Measurements from ENCODE around the gene ANKRD55. TPM values are rescaled to one million over a fixed set of nuclear protein-coding genes. Genes with fewer than 3 reads are reported as not detected.
"Not testable (repeated sequence)": the region's sequence is repeated elsewhere in the genome, so short reads cannot be mapped to it uniquely, and the experiment has no call there.

ANKRD55 gene
- total and polyA plus RNA-seq, 12 donors, result 0.01 to 0.72 TPM; not detected in 10

GRCh38 chr5:56230576-56230975, 2.6 kb downstream of the ANKRD55 start:
- H3K27ac ChIP-seq, result no peak overlapping the region
- intact Hi-C loops (cut with DNase I), result no loop called here
- no peaks in the 10 kb centered on the region for H3K36me3 ChIP-seq
- peaks cover 0 to 17% (median 0%) of the 10 kb centered on the region in 7 donors for H3K27me3 ChIP-seq
- DNase-seq, result no peak
- no peak for ATAC-seq
- no peaks in the 10 kb centered on the region for H3K4me1 ChIP-seq
- H3K9me3 ChIP-seq, result peaks cover 0 to 7% (median 0%) of the 10 kb centered on the region in 11 donors
- no peak for TF ChIP-seq CTCF (IDR thresholded peaks at IDR 0.05)
- H3K4me3 ChIP-seq, result no peak overlapping the region

- WGBS, 2 donors, result 73 to 74% methylated on average over 7 of the region's 7 CpGs
- intact Hi-C loops (cut with DNase I), result no loop called here
These were observed 4.0 kb downstream of the ANKRD55 start for GRCh38 chr5:56229111-56229510.

GRCh38 chr5:56228631-56229030, 4.5 kb downstream of the ANKRD55 start:
- ATAC-seq, result no peak
- DNase-seq, result no peak
- intact Hi-C loops (cut with DNase I), result no loop called here
- H3K9me3 ChIP-seq, result peaks cover 0 to 8% (median 0%) of the 10 kb centered on the region in 11 donors
- no peaks in the 10 kb centered on the region for H3K36me3 ChIP-seq
- no peak overlapping the region for H3K4me3 ChIP-seq
- H3K27ac ChIP-seq, result no peak overlapping the region
- no peaks in the 10 kb centered on the region for H3K4me1 ChIP-seq
- peaks cover 0 to 9% (median 0%) of the 10 kb centered on the region in 7 donors for H3K27me3 ChIP-seq
- TF ChIP-seq CTCF (IDR thresholded peaks at IDR 0.05), result no peak
- 88 to 89% methylated on average over 6 of the region's 6 CpGs for WGBS, 2 donors

More at GRCh38 chr5:56229111-56229510, 4.0 kb downstream of the ANKRD55 start:
- DNase-seq (no peak), ATAC-seq (no peak)
- H3K36me3 ChIP-seq, result no peaks in the 10 kb centered on the region
- H3K27ac ChIP-seq, result no peak overlapping the region
- H3K4me3 ChIP-seq, result no peak overlapping the region
- H3K27me3 ChIP-seq, result peaks cover 0 to 9% (median 0%) of the 10 kb centered on the region in 7 donors
- no peak for TF ChIP-seq CTCF (IDR thresholded peaks at IDR 0.05)
- no peaks in the 10 kb centered on the region for H3K4me1 ChIP-seq
- peaks cover 0 to 7% (median 0%) of the 10 kb centered on the region in 11 donors for H3K9me3 ChIP-seq

GRCh38 chr5:56227691-56228090, 5.4 kb downstream of the ANKRD55 start:
- H3K9me3 ChIP-seq, result peaks cover 0 to 12% (median 0%) of the 10 kb centered on the region in 11 donors
- H3K27ac ChIP-seq, result no peak overlapping the region
- 74 to 98% methylated on average over 5 of the region's 5 CpGs for WGBS, 2 donors
- no peaks in the 10 kb centered on the region for H3K4me1 ChIP-seq
- H3K36me3 ChIP-seq, result no peaks in the 10 kb centered on the region
- DNase-seq (no peak), ATAC-seq (no peak)
- TF ChIP-seq CTCF (IDR thresholded peaks at IDR 0.05), result no peak
- intact Hi-C loops (cut with DNase I), result no loop called here
- no peak overlapping the region for H3K4me3 ChIP-seq
- peaks cover 0 to 5% (median 0%) of the 10 kb centered on the region in 7 donors for H3K27me3 ChIP-seq

GRCh38 chr5:56223298-56223697, 9.8 kb downstream of the ANKRD55 start:
- intact Hi-C loops (cut with DNase I); H3K27ac ChIP-seq; H3K4me1 ChIP-seq; H3K36me3 ChIP-seq; H3K27me3 ChIP-seq; DNase-seq; H3K4me3 ChIP-seq; ATAC-seq: not testable (repeated sequence)
- peaks cover 0 to 28% (median 3%) of the 10 kb centered on the region in 11 donors for H3K9me3 ChIP-seq

- DNase-seq; H3K27me3 ChIP-seq; H3K4me1 ChIP-seq; ATAC-seq; H3K27ac ChIP-seq; H3K4me3 ChIP-seq; H3K36me3 ChIP-seq; intact Hi-C loops (cut with DNase I): not testable (repeated sequence)
- H3K9me3 ChIP-seq, result peaks cover 0 to 37% (median 8%) of the 10 kb centered on the region in 11 donors
- 85 to 86% methylated on average over 6 of the region's 6 CpGs for WGBS, 2 donors
These were observed 11.5 kb downstream of the ANKRD55 start for GRCh38 chr5:56221601-56222000.
